Measurements from ENCODE around the gene SEZ6L2. TPM values are rescaled to one million over a fixed set of nuclear protein-coding genes. Genes with fewer than 3 reads are reported as not detected.
"Not testable (repeated sequence)": the region's sequence is repeated elsewhere in the genome, so short reads cannot be mapped to it uniquely, and the experiment has no call there.

SEZ6L2 gene
- total RNA-seq, 2 experiments from 2014 or later: not detected

GRCh38 chr16:29921034-29921385, 21.7 kb upstream of the SEZ6L2 start:
- H3K27me3 Mint-ChIP-seq: no peaks in the 10 kb centered on the region
- peaks cover 11% of the 10 kb centered on the region for H3K36me3 Mint-ChIP-seq
- H3K9me3 Mint-ChIP-seq: no peaks in the 10 kb centered on the region
- no peak for DNase-seq
- POLR2A ChIA-PET: no interaction called here
- ATAC-seq (ENCODE audit: low read depth): no peak
- no peak overlapping the region for H3K4me3 Mint-ChIP-seq
- peaks cover 9% of the 10 kb centered on the region for H3K4me1 Mint-ChIP-seq
- no peak overlapping the region for H3K27ac Mint-ChIP-seq

GRCh38 chr16:29920288-29921033, 21.1 kb upstream of the SEZ6L2 start:
- peaks cover 14% of the 10 kb centered on the region for H3K36me3 Mint-ChIP-seq
- no peak overlapping the region for H3K27ac Mint-ChIP-seq

GRCh38 chr16:29916979-29917378, 17.6 kb upstream of the SEZ6L2 start:
- Mint-ChIP-seq H3K9me3 (no peaks in the 10 kb centered on the region), H3K4me1 (peaks cover 2% of the 10 kb centered on the region), H3K27ac (no peak overlapping the region), H3K27me3 (no peaks in the 10 kb centered on the region), H3K4me3 (no peak overlapping the region), H3K36me3 (peaks cover 17% of the 10 kb centered on the region)
- POLR2A ChIA-PET: interaction anchor here (1.4 kb wide), 1 partner anchor 9 kb away, joined by 8 read pairs; the partner anchor contains the start of gene KCTD13
- ATAC-seq (ENCODE audit: low read depth) (no peak), DNase-seq (no peak)

More at GRCh38 chr16:29920288-29921033, 21.1 kb upstream of the SEZ6L2 start:
- no peak for DNase-seq
- Mint-ChIP-seq H3K9me3 (no peaks in the 10 kb centered on the region), H3K27me3 (no peaks in the 10 kb centered on the region), H3K4me1 (peaks cover 9% of the 10 kb centered on the region), H3K4me3 (no peak overlapping the region)
- ATAC-seq (ENCODE audit: low read depth): no peak
- POLR2A ChIA-PET: no interaction called here

DNA sequence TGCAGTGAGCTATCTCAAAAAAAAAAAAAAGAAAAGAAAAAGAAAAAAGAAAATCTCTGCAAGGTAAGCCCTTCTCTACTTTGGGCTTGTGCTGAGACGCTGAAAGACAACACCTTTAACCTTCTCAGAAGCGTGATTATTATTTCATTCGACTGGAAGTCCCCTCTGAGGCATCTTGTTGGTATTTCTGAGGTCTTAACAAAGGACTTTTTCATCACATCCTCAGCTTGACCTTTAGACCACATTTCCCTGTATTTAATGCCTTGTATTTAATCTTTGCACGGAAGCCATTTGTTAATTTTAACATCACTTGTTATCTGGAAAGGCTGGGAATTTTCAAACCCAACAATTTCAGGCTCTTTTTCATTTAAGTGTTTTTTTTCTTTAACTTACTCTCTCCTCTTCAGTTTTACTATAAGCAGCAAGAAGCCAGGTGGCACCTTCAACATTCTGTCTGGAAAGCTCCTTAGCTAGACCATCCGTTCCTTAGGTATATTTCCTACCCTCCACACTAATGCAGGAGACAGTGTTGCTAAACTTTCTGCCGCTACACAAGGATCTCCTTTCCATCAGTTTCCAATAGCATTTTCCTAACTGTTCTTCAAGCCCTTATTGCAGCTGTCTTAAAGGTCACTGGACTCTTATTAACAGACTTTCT, 16.4 kb upstream of the SEZ6L2 start:
- H3K36me3 Mint-ChIP-seq: peaks cover 15% of the 10 kb centered on the region
- no peak overlapping the region for H3K27ac Mint-ChIP-seq
- H3K4me1 Mint-ChIP-seq: peaks cover 2% of the 10 kb centered on the region
- no peak overlapping the region for H3K4me3 Mint-ChIP-seq
- DNase-seq (no peak), ATAC-seq (ENCODE audit: low read depth) (no peak)
- H3K27me3 Mint-ChIP-seq: no peaks in the 10 kb centered on the region
- H3K9me3 Mint-ChIP-seq: no peaks in the 10 kb centered on the region
- POLR2A ChIA-PET: no interaction called here

GRCh38 chr16:29913514-29913913, 14.2 kb upstream of the SEZ6L2 start:
- no peaks in the 10 kb centered on the region for H3K9me3 Mint-ChIP-seq
- POLR2A ChIA-PET: no interaction called here
- ATAC-seq (ENCODE audit: low read depth): no peak
- no peak for DNase-seq
- H3K36me3 Mint-ChIP-seq: peaks cover 15% of the 10 kb centered on the region
- H3K4me3 Mint-ChIP-seq: no peak overlapping the region
- H3K27me3 Mint-ChIP-seq: no peaks in the 10 kb centered on the region
- no peak overlapping the region for H3K27ac Mint-ChIP-seq
- H3K4me1 Mint-ChIP-seq: peaks cover 2% of the 10 kb centered on the region

- Mint-ChIP-seq H3K36me3 (peaks cover 14% of the 10 kb centered on the region), H3K4me3 (no peak overlapping the region), H3K9me3 (no peaks in the 10 kb centered on the region), H3K4me1 (peaks cover 2% of the 10 kb centered on the region), H3K27ac (no peak overlapping the region), H3K27me3 (no peaks in the 10 kb centered on the region)
- POLR2A ChIA-PET: interaction anchor here (1.5 kb wide), 1 partner anchor 10 kb away, joined by 4 read pairs; no protein-coding TSS in a partner anchor
- DNase-seq (no peak), ATAC-seq (ENCODE audit: low read depth) (no peak)
These were observed 12.7 kb upstream of the SEZ6L2 start for GRCh38 chr16:29912087-29912486.

- H3K27me3 Mint-ChIP-seq: no peaks in the 10 kb centered on the region
- POLR2A ChIA-PET: interaction anchor here (1.5 kb wide), 1 partner anchor 10 kb away, joined by 4 read pairs; no protein-coding TSS in a partner anchor
- H3K4me1 Mint-ChIP-seq: peaks cover 2% of the 10 kb centered on the region
- H3K4me3 Mint-ChIP-seq: no peak overlapping the region
- DNase-seq (no peak), ATAC-seq (ENCODE audit: low read depth) (no peak)
- H3K27ac Mint-ChIP-seq: no peak overlapping the region
- peaks cover 14% of the 10 kb centered on the region for H3K36me3 Mint-ChIP-seq
- H3K9me3 Mint-ChIP-seq: no peaks in the 10 kb centered on the region
These were observed 12.3 kb upstream of the SEZ6L2 start for GRCh38 chr16:29911676-29912010.

DNA sequence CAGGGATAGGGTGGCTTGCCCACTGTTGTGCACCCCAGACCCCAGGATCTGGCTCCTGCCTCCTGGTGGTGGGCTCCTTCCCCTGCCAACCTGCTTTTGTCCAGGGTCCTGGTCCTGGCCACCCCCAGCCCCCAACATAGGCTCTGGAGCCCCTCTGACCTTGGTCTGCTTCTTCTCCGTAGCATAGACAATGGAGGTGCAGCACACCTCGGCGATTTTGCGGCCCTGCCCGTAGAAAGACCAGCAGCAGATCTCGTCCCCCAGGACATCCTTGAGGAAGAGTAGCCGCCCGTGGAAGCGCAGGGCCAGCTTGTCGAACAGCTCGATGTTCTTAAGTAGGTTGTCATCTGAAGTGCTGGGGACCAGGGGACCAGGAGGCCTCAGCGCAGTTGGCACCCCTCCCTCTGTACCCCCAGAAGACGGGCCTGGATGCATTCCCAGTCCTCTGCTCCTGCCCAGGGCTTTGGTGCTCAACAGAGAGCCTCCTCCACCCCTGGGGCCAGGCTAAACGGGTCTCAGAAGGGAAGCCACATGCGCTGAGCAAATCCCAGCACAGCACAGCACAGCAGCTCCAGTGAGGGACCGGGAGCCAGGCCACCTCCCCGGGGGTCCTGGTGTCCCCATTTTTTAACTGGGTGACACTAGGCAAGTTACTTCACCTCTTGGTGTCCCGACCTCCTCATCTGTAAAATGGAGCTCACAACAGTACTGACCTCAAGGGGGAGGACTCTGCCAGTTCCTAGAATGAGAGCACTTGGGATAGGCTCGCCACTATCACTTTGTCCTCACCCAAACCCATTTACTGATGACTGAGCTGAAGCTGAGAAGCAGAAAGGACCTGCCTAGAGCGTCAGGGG, 11.7 kb upstream of the SEZ6L2 start:
- no peak overlapping the region for H3K4me3 Mint-ChIP-seq
- H3K27ac Mint-ChIP-seq: no peak overlapping the region
- DNase-seq (no peak), ATAC-seq (ENCODE audit: low read depth) (no peak)
- H3K27me3 Mint-ChIP-seq: no peaks in the 10 kb centered on the region
- no peaks in the 10 kb centered on the region for H3K9me3 Mint-ChIP-seq
- POLR2A ChIA-PET: interaction anchor here (0.6 to 1.5 kb wide), 2 partner anchors 9 to 866 kb away, joined by 3 to 4 read pairs; no protein-coding TSS in a partner anchor
- peaks cover 2% of the 10 kb centered on the region for H3K4me1 Mint-ChIP-seq
- H3K36me3 Mint-ChIP-seq: peaks cover 14% of the 10 kb centered on the region

GRCh38 chr16:29909851-29910250, 10.5 kb upstream of the SEZ6L2 start:
- not testable (repeated sequence) for H3K27me3 Mint-ChIP-seq; H3K27ac Mint-ChIP-seq; H3K4me1 Mint-ChIP-seq; DNase-seq; H3K9me3 Mint-ChIP-seq; ATAC-seq (ENCODE audit: low read depth); H3K4me3 Mint-ChIP-seq
- peaks cover 11% of the 10 kb centered on the region for H3K36me3 Mint-ChIP-seq
- POLR2A ChIA-PET: interaction anchor here (1.3 to 1.7 kb wide), 2 partner anchors 10 to 52 kb away, joined by 4 to 10 read pairs; partner anchors contain the start of genes ASPHD1, SEZ6L2 and TMEM219

DNA sequence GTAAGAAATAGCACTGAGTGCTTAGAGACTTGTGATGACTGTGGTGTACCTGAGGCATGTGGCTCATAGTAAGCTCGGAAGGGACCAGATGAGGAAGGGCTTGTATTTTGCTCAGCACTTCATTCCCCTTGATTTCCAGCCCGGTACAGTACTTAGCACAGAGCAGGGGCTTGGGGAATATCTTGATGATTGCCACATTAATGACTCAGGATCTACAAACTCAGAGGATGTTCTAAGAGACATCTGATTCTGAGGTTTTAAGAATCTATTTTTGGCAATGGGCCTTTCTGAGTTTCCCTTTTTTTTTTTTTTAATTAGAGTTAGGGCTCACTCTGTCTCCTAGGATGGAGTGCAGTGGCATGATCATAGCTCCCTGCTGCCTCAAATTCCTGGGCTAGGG, 10.0 kb upstream of the SEZ6L2 start:
- peaks cover 11% of the 10 kb centered on the region for H3K36me3 Mint-ChIP-seq
- peaks cover 2% of the 10 kb centered on the region for H3K4me1 Mint-ChIP-seq
- H3K4me3 Mint-ChIP-seq: no peak overlapping the region
- DNase-seq: no peak
- H3K9me3 Mint-ChIP-seq: no peaks in the 10 kb centered on the region
- POLR2A ChIA-PET: interaction anchor here (1.3 to 1.7 kb wide), 2 partner anchors 9 to 52 kb away, joined by 4 to 10 read pairs; partner anchors contain the start of genes ASPHD1, SEZ6L2 and TMEM219
- no peaks in the 10 kb centered on the region for H3K27me3 Mint-ChIP-seq
- no peak overlapping the region for H3K27ac Mint-ChIP-seq
- ATAC-seq (ENCODE audit: low read depth): no peak

DNA sequence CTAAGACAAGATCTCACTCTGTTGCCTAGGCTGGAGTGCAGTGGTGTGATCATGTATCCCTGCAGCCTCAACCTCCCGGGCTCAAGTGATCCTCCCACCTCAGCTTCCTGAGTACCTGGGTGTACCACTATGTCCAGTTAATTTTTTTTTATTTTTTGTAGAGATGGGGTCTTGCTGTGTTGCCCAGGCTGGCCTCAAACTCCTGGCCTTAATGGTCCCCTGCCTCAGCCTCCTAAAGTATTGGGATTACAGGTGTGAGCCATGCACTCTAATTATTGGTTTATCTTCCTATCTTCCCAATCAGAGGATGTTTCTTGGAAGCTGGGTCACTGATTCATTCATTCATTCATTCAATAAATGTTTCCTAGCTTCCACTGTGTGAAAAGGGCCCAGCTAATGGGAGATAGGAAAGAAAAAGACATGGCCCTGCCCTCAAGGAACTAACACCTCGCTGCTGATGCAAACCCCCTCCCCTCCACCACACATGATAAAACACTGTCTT, 9.4 kb upstream of the SEZ6L2 start:
- Mint-ChIP-seq H3K4me3 (no peak overlapping the region), H3K27me3 (no peaks in the 10 kb centered on the region), H3K27ac (no peak overlapping the region), H3K36me3 (peaks cover 8% of the 10 kb centered on the region), H3K4me1 (peaks cover 2% of the 10 kb centered on the region), H3K9me3 (no peaks in the 10 kb centered on the region)
- POLR2A ChIA-PET: interaction anchor here (1.2 to 1.7 kb wide), 4 partner anchors 9 to 60 kb away, joined by 3 to 10 read pairs (median 6); partner anchors contain the start of genes ASPHD1, SEZ6L2 and TMEM219
- DNase-seq: no peak
- no peak for ATAC-seq (ENCODE audit: low read depth)

DNA sequence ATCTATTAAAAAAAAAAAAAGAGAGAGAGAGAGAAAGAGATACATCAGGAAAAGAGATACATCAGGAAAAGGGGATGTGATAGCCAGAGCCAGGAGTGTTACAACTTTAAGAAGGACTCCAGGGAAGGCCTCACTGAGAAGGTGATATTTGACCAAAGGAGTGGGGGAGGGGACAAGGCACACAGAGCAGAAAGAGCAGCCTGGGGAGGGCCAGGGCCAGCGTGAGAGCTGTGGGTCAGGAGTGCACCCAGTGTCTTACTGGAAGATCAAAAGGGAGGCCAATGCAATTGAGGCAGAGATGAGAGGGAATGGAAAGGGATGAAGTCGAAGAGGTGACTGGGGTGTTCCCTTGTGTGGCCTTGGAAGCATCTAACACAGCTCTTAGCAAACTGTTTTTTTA, 8.6 kb upstream of the SEZ6L2 start:
- Mint-ChIP-seq H3K9me3 (no peaks in the 10 kb centered on the region), H3K36me3 (peaks cover 6% of the 10 kb centered on the region), H3K27ac (no peak overlapping the region), H3K4me3 (no peak overlapping the region), H3K27me3 (no peaks in the 10 kb centered on the region), H3K4me1 (peaks cover 6% of the 10 kb centered on the region)
- ATAC-seq (ENCODE audit: low read depth): no peak
- POLR2A ChIA-PET: interaction anchor here (1.2 kb wide), 2 partner anchors 51 to 60 kb away, joined by 3 to 7 read pairs; no protein-coding TSS in a partner anchor
- DNase-seq: no peak

All from activated naive CD8-positive, alpha-beta T cell treated with anti-CD3 and anti-CD28 coated beads, Interleukin-2, amount 10 ng/mL, durations not matched to agents 7 days and 5 days (primary cell).